ENCODE data around the gene ISOC1. TPM values are rescaled to one million over a fixed set of nuclear protein-coding genes. Genes with fewer than 3 reads are reported as not detected.

ISOC1 gene
- total RNA-seq, 1 experiment from 2014 or later, result 12.8 TPM

- ChIA-PET CTCF (interaction anchor here (0.5 to 4.8 kb wide), 37 partner anchors 9 to 720 kb away, joined by 3 to 39 read pairs (median 4); partner anchors contain the start of gene ISOC1), POLR2A (interaction anchor here (0.6 to 1.9 kb wide), 5 partner anchors 9 to 570 kb away, joined by 3 to 9 read pairs (median 3); partner anchors contain the start of gene ISOC1)
- intact Hi-C loops (cut with micrococcal nuclease), result loop anchor here (1.0 to 5.0 kb wide), 2 partner anchors 221 to 356 kb away; no protein-coding TSS in a partner anchor
- no peak overlapping the region for H3K27ac Mint-ChIP-seq (ENCODE audit: low read depth, unreplicated experiment)
- no peak for TF ChIP-seq CTCF (IDR thresholded peaks at IDR 0.05; ENCODE audit: unreplicated experiment)
- peaks cover 8% of the 10 kb centered on the region for H3K4me1 Mint-ChIP-seq (ENCODE audit: insufficient read depth, unreplicated experiment)
- H3K9me3 Mint-ChIP-seq (ENCODE audit: unreplicated experiment), result no peaks in the 10 kb centered on the region
- no TSS peak for BruUV-seq (replicated peaks)
- no peak for DNase-seq (ENCODE audit: unreplicated experiment)
- H3K36me3 Mint-ChIP-seq (ENCODE audit: insufficient read depth, unreplicated experiment), result no peaks in the 10 kb centered on the region
- no peak overlapping the region for H3K4me3 Mint-ChIP-seq (ENCODE audit: unreplicated experiment)
- H3K27me3 Mint-ChIP-seq (ENCODE audit: insufficient read depth, unreplicated experiment), result no peaks in the 10 kb centered on the region
Measured at GRCh38 chr5:129125819-129126218, 31.3 kb downstream of the ISOC1 start.

GRCh38 chr5:129133553-129133952 lies 39.0 kb downstream of the ISOC1 start:
- no peaks in the 10 kb centered on the region for H3K36me3 Mint-ChIP-seq (ENCODE audit: insufficient read depth, unreplicated experiment)
- no peak overlapping the region for H3K27ac Mint-ChIP-seq (ENCODE audit: low read depth, unreplicated experiment)
- TF ChIP-seq CTCF (IDR thresholded peaks at IDR 0.05; ENCODE audit: unreplicated experiment), result no peak
- no peak overlapping the region for H3K4me3 Mint-ChIP-seq (ENCODE audit: unreplicated experiment)
- intact Hi-C loops (cut with micrococcal nuclease), result no loop called here
- no TSS peak for BruUV-seq (replicated peaks)
- no peaks in the 10 kb centered on the region for H3K27me3 Mint-ChIP-seq (ENCODE audit: insufficient read depth, unreplicated experiment)
- no peaks in the 10 kb centered on the region for H3K9me3 Mint-ChIP-seq (ENCODE audit: unreplicated experiment)
- POLR2A ChIA-PET, result no interaction called here
- CTCF ChIA-PET, result interaction anchor here (1.5 kb wide), 1 partner anchor 638 kb away, joined by 3 read pairs; no protein-coding TSS in a partner anchor
- no peak for DNase-seq (ENCODE audit: unreplicated experiment)
- H3K4me1 Mint-ChIP-seq (ENCODE audit: insufficient read depth, unreplicated experiment), result no peaks in the 10 kb centered on the region

GRCh38 chr5:129135633-129136032 lies 41.1 kb downstream of the ISOC1 start:
- ChIA-PET POLR2A (no interaction called here), CTCF (interaction anchor here (0.8 to 3.4 kb wide), 2 partner anchors 10 to 18 kb away, joined by 3 to 16 read pairs; no protein-coding TSS in a partner anchor)
- H3K4me3 Mint-ChIP-seq (ENCODE audit: unreplicated experiment), result no peak overlapping the region
- no peaks in the 10 kb centered on the region for H3K4me1 Mint-ChIP-seq (ENCODE audit: insufficient read depth, unreplicated experiment)
- H3K27me3 Mint-ChIP-seq (ENCODE audit: insufficient read depth, unreplicated experiment), result peaks cover 6% of the 10 kb centered on the region
- intact Hi-C loops (cut with micrococcal nuclease), result no loop called here
- peak; percentile 30 for DNase-seq (ENCODE audit: unreplicated experiment)
- no peak for TF ChIP-seq CTCF (IDR thresholded peaks at IDR 0.05; ENCODE audit: unreplicated experiment)
- no peak overlapping the region for H3K27ac Mint-ChIP-seq (ENCODE audit: low read depth, unreplicated experiment)
- H3K9me3 Mint-ChIP-seq (ENCODE audit: unreplicated experiment), result no peaks in the 10 kb centered on the region
- no TSS peak for BruUV-seq (replicated peaks)
- no peaks in the 10 kb centered on the region for H3K36me3 Mint-ChIP-seq (ENCODE audit: insufficient read depth, unreplicated experiment)

- H3K4me3 Mint-ChIP-seq (ENCODE audit: unreplicated experiment), result no peak overlapping the region
- H3K27ac Mint-ChIP-seq (ENCODE audit: low read depth, unreplicated experiment), result no peak overlapping the region
- H3K36me3 Mint-ChIP-seq (ENCODE audit: insufficient read depth, unreplicated experiment), result no peaks in the 10 kb centered on the region
- no peaks in the 10 kb centered on the region for H3K9me3 Mint-ChIP-seq (ENCODE audit: unreplicated experiment)
- peaks cover 6% of the 10 kb centered on the region for H3K27me3 Mint-ChIP-seq (ENCODE audit: insufficient read depth, unreplicated experiment)
- TF ChIP-seq CTCF (IDR thresholded peaks at IDR 0.05; ENCODE audit: unreplicated experiment), result no peak
- POLR2A ChIA-PET, result interaction anchor here (0.7 to 1.4 kb wide), 2 partner anchors 12 to 623 kb away, joined by 3 read pairs; no protein-coding TSS in a partner anchor
- no peaks in the 10 kb centered on the region for H3K4me1 Mint-ChIP-seq (ENCODE audit: insufficient read depth, unreplicated experiment)
- no TSS peak for BruUV-seq (replicated peaks)
- CTCF ChIA-PET, result interaction anchor here (0.7 to 3.4 kb wide), 3 partner anchors 12 to 69 kb away, joined by 3 to 16 read pairs (median 3); no protein-coding TSS in a partner anchor
- DNase-seq (ENCODE audit: unreplicated experiment), result no peak
- intact Hi-C loops (cut with micrococcal nuclease), result no loop called here
Measured at GRCh38 chr5:129137637-129138036, 43.1 kb downstream of the ISOC1 start.

Measured in MCF 10A (cell line).